HepG2 (cell line): ENCODE measurements around the gene AFG1L. TPM values are rescaled to one million over a fixed set of nuclear protein-coding genes. Genes with fewer than 3 reads are reported as not detected.

ENCODE experiments used
- ATAC-seq: fragments of 200-7000 bp; cut with Tn5 transposase; 3 replicates; pipeline ENCODE4 v1.9.1; 2020; ENCODE audit warnings: mild to moderate bottlenecking, moderate library complexity
- BruUV-seq: library from RNA; stranded (reverse); fragments of 400-500 nt; replicated peaks from 2 replicates; lab custom pipeline; 2021; lab: Mats Ljungman, UMichigan
- CTCF ChIA-PET: fragments of 300-600 bp; formaldehyde crosslinking; extraction: SDS; loops from one replicate; lab custom pipeline; 2021; ENCODE audit warnings: low total read pairs, inconsistent platforms, low intra/inter-chr PET ratio; lab: Yijun Ruan, JAX
- POLR2A ChIA-PET: fragments of 350-600 bp; sonication (Branson Sonifier 250); formaldehyde crosslinking; loops from one replicate; lab custom pipeline; 2020; ENCODE audit warnings: antibody characterized with exemption, inconsistent platforms; lab: Yijun Ruan, JAX
- DNase-seq: peaks from one replicate; pipeline ENCODE4 v3.0.0-alpha.2; 2015; ENCODE audit warnings: low spot score
- FAIRE-seq: peaks from 3 replicates; lab custom pipeline; 2011; peaks lifted over from hg19 to GRCh38; lab: Jason Lieb, UNC
- H2AFZ ChIP-seq: one replicate; pipeline ENCODE4 v1.6.1; 2011; ENCODE audit warnings: low read length, inconsistent platforms
- H3K27ac ChIP-seq: fragments of 300-600 bp; 3 replicates; pipeline ENCODE4 v1.8.0; 2011; ENCODE audit warnings: mixed run types, mild to moderate bottlenecking, mixed read lengths, low read length, inconsistent platforms; ENCODE audit not compliant: insufficient read depth; ENCODE audit errors: extremely low read length
- H3K27me3 ChIP-seq, 2 experiments: fragments of 200-600 bp in 1 of 2; 2 replicates in 1 of 2; 3 replicates in 1 of 2; pipeline versions ENCODE4 v1.6.0 to v1.8.0; 2011; ENCODE audit warnings: low read length in 2 of 2, mild to moderate bottlenecking in 2 of 2, moderate library complexity in 2 of 2, inconsistent platforms in 1 of 2; ENCODE audit not compliant: insufficient read depth in 2 of 2, control insufficient read depth in 1 of 2
- H3K36me3 ChIP-seq, 2 experiments: fragments of 200-600 bp in 1 of 2; replicated peaks in 1 of 2; 2 replicates in 1 of 2; 3 replicates in 1 of 2; pipeline versions ENCODE4 v1.5.1 to v1.8.0; 2011; ENCODE audit warnings: low read length in 2 of 2, inconsistent platforms in 1 of 2; ENCODE audit not compliant: insufficient read depth in 2 of 2, control insufficient read depth in 1 of 2
- H3K4me1 ChIP-seq: 2 replicates; pipeline ENCODE4 v1.5.1; 2012; ENCODE audit warnings: low read length, inconsistent platforms; ENCODE audit not compliant: insufficient read depth
- H3K4me2 ChIP-seq: 2 replicates; pipeline ENCODE4 v1.6.0; 2011; ENCODE audit warnings: low read depth, low read length, inconsistent platforms
- H3K4me3 ChIP-seq, 3 experiments: fragments of 200-600 bp in 1 of 3; sonication (generic), shearing (Covaris generic) in 1 of 3; replicated peaks in 1 of 3; 2 replicates each; pipeline ENCODE4 v1.5.1; 2011 to 2016; ENCODE audit warnings: low read length in 3 of 3, inconsistent platforms in 2 of 3, low read depth in 2 of 3, mild to moderate bottlenecking in 2 of 3, control low read depth in 1 of 3, mixed read lengths in 1 of 3; ENCODE audit not compliant: insufficient read depth in 1 of 3
- H3K79me2 ChIP-seq: one replicate; pipeline ENCODE4 v1.6.1; 2011; ENCODE audit warnings: low read length, inconsistent platforms; ENCODE audit not compliant: insufficient read depth
- H3K9ac ChIP-seq: 2 replicates; pipeline ENCODE4 v1.6.0; 2011; ENCODE audit warnings: mild to moderate bottlenecking, low read depth, low read length, inconsistent platforms; ENCODE audit not compliant: insufficient read depth
- H3K9me3 ChIP-seq: 2 replicates; pipeline ENCODE4 v1.5.1; 2012; ENCODE audit warnings: mild to moderate bottlenecking, low read length
- H4K20me1 ChIP-seq: 2 replicates; pipeline ENCODE4 v1.6.0; 2011; ENCODE audit warnings: inconsistent platforms, mild to moderate bottlenecking, low read length, moderate library complexity; ENCODE audit not compliant: insufficient read depth
- IKZF4 ChIP-seq: sonication (generic); formaldehyde crosslinking; IDR thresholded peaks from 2 replicates; pipeline ENCODE4 v1.5.1; 2020; ENCODE audit warnings: borderline replicate concordance, mild to moderate bottlenecking, low read depth, missing genetic modification reagents; ENCODE audit errors: not compliant biosample characterization
- MBNL3 ChIP-seq: fragments of 250-450 bp; sonication (Bioruptor Pico); conservative IDR thresholded peaks from 2 replicates; pipeline ENCODE4 v1.8.0; 2022; ENCODE audit warnings: mild to moderate bottlenecking, inconsistent platforms
- PCBP1 ChIP-seq: fragments of 200-400 bp; formaldehyde crosslinking; IDR thresholded peaks from 2 replicates; pipeline ENCODE4 v1.6.1; 2017; ENCODE audit warnings: mild to moderate bottlenecking, low read depth, low read length, borderline replicate concordance
- RBFOX2 ChIP-seq: fragments of 200-400 bp; formaldehyde crosslinking; IDR thresholded peaks from 2 replicates; pipeline ENCODE4 v1.6.1; 2017; ENCODE audit warnings: low read depth, mild to moderate bottlenecking, low read length
- TGIF2 ChIP-seq: IDR thresholded peaks from 2 replicates; pipeline ENCODE4 v1.6.1; 2016; ENCODE audit warnings: control low read depth, missing compliant biosample characterization
- ZBTB38 ChIP-seq: sonication (generic); formaldehyde crosslinking; IDR thresholded peaks from 2 replicates; pipeline ENCODE4 v1.5.1; 2020; ENCODE audit warnings: mild to moderate bottlenecking, missing genetic modification reagents
- ZNF205 ChIP-seq: IDR thresholded peaks from 2 replicates; pipeline ENCODE4 v1.6.1; 2018; ENCODE audit warnings: missing biosample characterization, missing genetic modification reagents
- ZNF382 ChIP-seq: sonication (generic); formaldehyde crosslinking; IDR thresholded peaks from 2 replicates; pipeline ENCODE4 v1.5.0; 2020; ENCODE audit warnings: missing genetic modification reagents, mild to moderate bottlenecking, borderline replicate concordance
- ZNF589 ChIP-seq: sonication (generic); formaldehyde crosslinking; conservative IDR thresholded peaks from 2 replicates; pipeline ENCODE4 v1.8.0; 2022; ENCODE audit warnings: mild to moderate bottlenecking, moderate library complexity, missing genetic modification reagents
- ZNF781 ChIP-seq: sonication (generic); formaldehyde crosslinking; IDR thresholded peaks from 2 replicates; pipeline ENCODE4 v1.5.1; 2020; ENCODE audit warnings: borderline replicate concordance, mild to moderate bottlenecking, missing genetic modification reagents; ENCODE audit errors: not compliant biosample characterization
- WGBS: methylation state at CpG from one replicate; pipeline ENCODE4 v1.1.6; 2017; ENCODE audit warnings: low lambda C conversion rate; 5-methylcytosine and 5-hydroxymethylcytosine counted together
- in situ Hi-C: cut with HindIII; loops from 2 replicates; pipeline ENCODE4 v1.10.0; 2017; ENCODE audit warnings: low pct_unique_long_range_greater_than_20kb; ENCODE audit not compliant: extremely low pct_ligation_motif_present
- intact Hi-C: fragments of 100-400 bp; cut with micrococcal nuclease; formaldehyde crosslinking; loops from one replicate; pipeline ENCODE4 v1.10.0; 2022; ENCODE audit not compliant: unreplicated experiment
- polyA plus RNA-seq, 8 experiments: library from polyadenylated mRNA; depleted of rRNA in 3 of 8; stranded (reverse) in 7 of 8; unstranded in 1 of 8; fragments of >200 nt; fragmentation: Illumina TruSeq in 4 of 8; extraction: Trizol in 4 of 8; gene quantifications; 2 replicates each; pipeline versions ENCODE4 v1.2.1 to v1.2.3, GENCODE V29; 2011 to 2016; ENCODE audit warnings: low read depth in 4 of 8, missing spikeins in 1 of 8, mixed read lengths in 1 of 8; ENCODE audit not compliant: insufficient read depth in 1 of 8
- total RNA-seq, 5 experiments: library from RNA; depleted of rRNA; stranded (reverse); fragments of >200 nt; fragmentation: Illumina TruSeq; extraction: Trizol; gene quantifications; 2 replicates each; pipeline ENCODE4 v1.2.3, GENCODE V29; 2016; ENCODE audit warnings: low read depth in 1 of 5
- TF ChIP-seq, protein P1 (sequence below): IDR thresholded peaks from 2 replicates; pipeline ENCODE4 v1.6.1; 2016; ENCODE audit warnings: low read depth
- TF ChIP-seq, protein P2 (sequence below): sonication (generic); formaldehyde crosslinking; IDR thresholded peaks from 2 replicates; pipeline ENCODE4 v1.4.0; 2020; ENCODE audit warnings: missing genetic modification reagents
- TF ChIP-seq, protein P3 (sequence below): sonication (generic); formaldehyde crosslinking; IDR thresholded peaks from 2 replicates; pipeline ENCODE4 v1.8.0; 2022; ENCODE audit warnings: low read depth, missing genetic modification reagents
- TF ChIP-seq, protein P4 (sequence below): sonication (generic); formaldehyde crosslinking; IDR thresholded peaks from 2 replicates; pipeline ENCODE4 v1.5.0; 2020; ENCODE audit warnings: mild to moderate bottlenecking, missing genetic modification reagents

The AFG1L gene
- total and polyA plus RNA-seq, 2 of the 13 experiments (the other 11 are each of a cell fraction or from before 2014, with no cell fraction given), result 3.1 to 14.0 TPM

DNA sequence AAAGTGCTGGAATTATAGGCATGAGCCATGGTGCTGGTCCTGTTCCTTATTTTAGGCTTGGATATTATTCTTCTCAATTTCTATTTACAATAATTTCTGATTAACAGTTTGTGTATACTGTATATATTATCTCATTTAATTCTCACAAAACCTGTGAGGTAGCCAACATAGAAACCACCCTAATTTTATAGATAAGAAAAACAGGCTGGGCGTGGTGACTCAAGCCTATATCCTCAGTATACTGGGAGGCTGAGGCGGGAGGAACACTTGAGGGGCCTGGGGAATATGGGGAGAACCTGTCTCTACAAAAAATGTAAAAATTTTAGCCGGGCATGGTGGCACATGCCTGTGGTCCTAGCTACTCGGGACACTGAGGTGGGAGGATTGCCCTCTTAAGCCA is 3.8 kb upstream of the AFG1L start:
- Histone ChIP-seq H3K79me2 (peaks cover 10% of the 10 kb centered on the region), H3K4me2 (no peak overlapping the region), H3K4me3 (no peak overlapping the region), H3K36me3 (no peaks in the 10 kb centered on the region), H3K9me3 (no peaks in the 10 kb centered on the region), H4K20me1 (no peaks in the 10 kb centered on the region), H3K27me3 (no peaks in the 10 kb centered on the region; a peak in 1 of 5 replicates), H3K9ac (no peak overlapping the region), H3K4me1 (no peaks in the 10 kb centered on the region), H3K27ac (no peak overlapping the region), H2AFZ (no peak overlapping the region)
- ATAC-seq (no peak), FAIRE-seq (no peak), DNase-seq (no peak)
- intact Hi-C loops (no loop called here), in situ Hi-C loops (no loop called here)
- CTCF ChIA-PET, result no interaction called here
- TF ChIP-seq PCBP1 (no peak), ZNF382 (CRISPR knock-in tag) (no peak), ZNF589 (CRISPR knock-in tag) (no peak), ZBTB38 (CRISPR knock-in tag) (no peak), RBFOX2 (no peak), ZNF205 (CRISPR knock-in tag) (no peak), IKZF4 (CRISPR knock-in tag) (no peak), TGIF2 (CRISPR knock-in tag) (no peak), ZNF781 (CRISPR knock-in tag) (no peak), MBNL3 (CRISPR knock-in tag) (no peak)
- TF ChIP-seq, protein P1, sequence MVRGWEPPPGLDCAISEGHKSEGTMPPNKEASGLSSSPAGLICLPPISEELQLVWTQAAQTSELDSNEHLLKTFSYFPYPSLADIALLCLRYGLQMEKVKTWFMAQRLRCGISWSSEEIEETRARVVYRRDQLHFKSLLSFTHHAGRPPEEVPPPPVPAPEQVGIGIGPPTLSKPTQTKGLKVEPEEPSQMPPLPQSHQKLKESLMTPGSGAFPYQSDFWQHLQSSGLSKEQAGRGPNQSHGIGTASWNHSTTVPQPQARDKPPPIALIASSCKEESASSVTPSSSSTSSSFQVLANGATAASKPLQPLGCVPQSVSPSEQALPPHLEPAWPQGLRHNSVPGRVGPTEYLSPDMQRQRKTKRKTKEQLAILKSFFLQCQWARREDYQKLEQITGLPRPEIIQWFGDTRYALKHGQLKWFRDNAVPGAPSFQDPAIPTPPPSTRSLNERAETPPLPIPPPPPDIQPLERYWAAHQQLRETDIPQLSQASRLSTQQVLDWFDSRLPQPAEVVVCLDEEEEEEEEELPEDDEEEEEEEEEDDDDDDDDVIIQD (CRISPR knock-in tag), result no peak
- TF ChIP-seq, protein P2, sequence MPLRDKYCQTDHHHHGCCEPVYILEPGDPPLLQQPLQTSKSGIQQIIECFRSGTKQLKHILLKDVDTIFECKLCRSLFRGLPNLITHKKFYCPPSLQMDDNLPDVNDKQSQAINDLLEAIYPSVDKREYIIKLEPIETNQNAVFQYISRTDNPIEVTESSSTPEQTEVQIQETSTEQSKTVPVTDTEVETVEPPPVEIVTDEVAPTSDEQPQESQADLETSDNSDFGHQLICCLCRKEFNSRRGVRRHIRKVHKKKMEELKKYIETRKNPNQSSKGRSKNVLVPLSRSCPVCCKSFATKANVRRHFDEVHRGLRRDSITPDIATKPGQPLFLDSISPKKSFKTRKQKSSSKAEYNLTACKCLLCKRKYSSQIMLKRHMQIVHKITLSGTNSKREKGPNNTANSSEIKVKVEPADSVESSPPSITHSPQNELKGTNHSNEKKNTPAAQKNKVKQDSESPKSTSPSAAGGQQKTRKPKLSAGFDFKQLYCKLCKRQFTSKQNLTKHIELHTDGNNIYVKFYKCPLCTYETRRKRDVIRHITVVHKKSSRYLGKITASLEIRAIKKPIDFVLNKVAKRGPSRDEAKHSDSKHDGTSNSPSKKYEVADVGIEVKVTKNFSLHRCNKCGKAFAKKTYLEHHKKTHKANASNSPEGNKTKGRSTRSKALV (CRISPR knock-in tag), result no peak
- TF ChIP-seq, protein P3, sequence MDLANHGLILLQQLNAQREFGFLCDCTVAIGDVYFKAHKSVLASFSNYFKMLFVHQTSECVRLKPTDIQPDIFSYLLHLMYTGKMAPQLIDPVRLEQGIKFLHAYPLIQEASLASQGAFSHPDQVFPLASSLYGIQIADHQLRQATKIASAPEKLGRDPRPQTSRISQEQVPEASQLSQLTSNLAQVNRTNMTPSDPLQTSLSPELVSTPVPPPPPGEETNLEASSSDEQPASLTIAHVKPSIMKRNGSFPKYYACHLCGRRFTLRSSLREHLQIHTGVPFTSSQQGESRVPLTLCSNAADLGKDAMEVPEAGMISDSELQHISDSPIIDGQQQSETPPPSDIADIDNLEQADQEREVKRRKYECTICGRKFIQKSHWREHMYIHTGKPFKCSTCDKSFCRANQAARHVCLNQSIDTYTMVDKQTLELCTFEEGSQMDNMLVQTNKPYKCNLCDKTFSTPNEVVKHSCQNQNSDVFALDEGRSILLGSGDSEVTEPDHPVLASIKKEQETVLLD (CRISPR knock-in tag), result no peak
- TF ChIP-seq, protein P4, sequence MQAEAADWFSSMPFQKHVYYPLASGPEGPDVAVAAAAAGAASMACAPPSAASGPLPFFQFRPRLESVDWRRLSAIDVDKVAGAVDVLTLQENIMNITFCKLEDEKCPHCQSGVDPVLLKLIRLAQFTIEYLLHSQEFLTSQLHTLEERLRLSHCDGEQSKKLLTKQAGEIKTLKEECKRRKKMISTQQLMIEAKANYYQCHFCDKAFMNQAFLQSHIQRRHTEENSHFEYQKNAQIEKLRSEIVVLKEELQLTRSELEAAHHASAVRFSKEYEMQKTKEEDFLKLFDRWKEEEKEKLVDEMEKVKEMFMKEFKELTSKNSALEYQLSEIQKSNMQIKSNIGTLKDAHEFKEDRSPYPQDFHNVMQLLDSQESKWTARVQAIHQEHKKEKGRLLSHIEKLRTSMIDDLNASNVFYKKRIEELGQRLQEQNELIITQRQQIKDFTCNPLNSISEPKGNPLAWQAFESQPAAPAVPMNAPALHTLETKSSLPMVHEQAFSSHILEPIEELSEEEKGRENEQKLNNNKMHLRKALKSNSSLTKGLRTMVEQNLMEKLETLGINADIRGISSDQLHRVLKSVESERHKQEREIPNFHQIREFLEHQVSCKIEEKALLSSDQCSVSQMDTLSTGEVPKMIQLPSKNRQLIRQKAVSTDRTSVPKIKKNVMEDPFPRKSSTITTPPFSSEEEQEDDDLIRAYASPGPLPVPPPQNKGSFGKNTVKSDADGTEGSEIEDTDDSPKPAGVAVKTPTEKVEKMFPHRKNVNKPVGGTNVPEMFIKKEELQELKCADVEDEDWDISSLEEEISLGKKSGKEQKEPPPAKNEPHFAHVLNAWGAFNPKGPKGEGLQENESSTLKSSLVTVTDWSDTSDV, result no peak
- 25% methylated on average over 4 of the region's 4 CpGs for WGBS
- BruUV-seq, result no TSS peak
- POLR2A ChIA-PET, result no interaction called here
